ENCODE measurements around the gene MICU1. TPM values are rescaled to one million over a fixed set of nuclear protein-coding genes. Genes with fewer than 3 reads are reported as not detected.
A peak's percentile ranks its signal among the peaks of the same experiment; 100 is the strongest.

Gene MICU1
- total and polyA plus RNA-seq, 2 of the 13 experiments (the other 11 are each of a cell fraction or from before 2014, with no cell fraction given) = 32.5 to 56.1 TPM

- TF ChIP-seq SP2 (CRISPR knock-in tag; IDR thresholded peaks at IDR 0.05) = no peak
- TF ChIP-seq, protein P1, sequence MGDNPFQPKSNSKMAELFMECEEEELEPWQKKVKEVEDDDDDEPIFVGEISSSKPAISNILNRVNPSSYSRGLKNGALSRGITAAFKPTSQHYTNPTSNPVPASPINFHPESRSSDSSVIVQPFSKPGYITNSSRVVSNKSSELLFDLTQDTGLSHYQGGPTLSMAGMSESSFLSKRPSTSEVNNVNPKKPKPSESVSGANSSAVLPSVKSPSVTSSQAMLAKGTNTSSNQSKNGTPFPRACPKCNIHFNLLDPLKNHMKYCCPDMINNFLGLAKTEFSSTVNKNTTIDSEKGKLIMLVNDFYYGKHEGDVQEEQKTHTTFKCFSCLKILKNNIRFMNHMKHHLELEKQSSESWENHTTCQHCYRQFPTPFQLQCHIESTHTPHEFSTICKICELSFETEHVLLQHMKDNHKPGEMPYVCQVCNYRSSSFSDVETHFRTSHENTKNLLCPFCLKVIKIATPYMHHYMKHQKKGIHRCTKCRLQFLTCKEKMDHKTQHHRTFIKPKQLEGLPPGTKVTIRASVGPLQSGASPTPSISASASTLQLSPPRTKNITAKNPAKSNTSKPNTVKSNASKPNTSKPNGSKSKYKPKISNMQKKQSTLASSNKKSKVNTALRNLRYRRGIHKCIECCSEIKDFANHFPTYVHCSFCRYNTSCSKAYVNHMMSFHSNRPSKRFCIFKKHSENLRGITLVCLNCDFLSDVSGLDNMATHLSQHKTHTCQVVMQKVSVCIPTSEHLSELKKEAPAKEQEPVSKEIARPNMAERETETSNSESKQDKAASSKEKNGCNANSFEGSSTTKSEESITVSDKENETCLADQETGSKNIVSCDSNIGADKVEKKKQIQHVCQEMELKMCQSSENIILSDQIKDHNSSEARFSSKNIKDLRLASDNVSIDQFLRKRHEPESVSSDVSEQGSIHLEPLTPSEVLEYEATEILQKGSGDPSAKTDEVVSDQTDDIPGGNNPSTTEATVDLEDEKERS (CRISPR knock-in tag; IDR thresholded peaks at IDR 0.05) = peak; percentile 60; the same call in 1 of the 2 replicates
- TF ChIP-seq ZSCAN12 (CRISPR knock-in tag; IDR thresholded peaks at IDR 0.05) = no peak
- TF ChIP-seq CENPT (CRISPR knock-in tag; IDR thresholded peaks at IDR 0.05; ENCODE audit: low read depth) = no peak
- no peak for TF ChIP-seq YY1 (IDR thresholded peaks at IDR 0.05; ENCODE audit: insufficient read depth, insufficient replicate concordance, low read depth, low read length)
- TF ChIP-seq MLX (CRISPR knock-in tag; IDR thresholded peaks at IDR 0.05) = no peak
- no peak for TF ChIP-seq PAWR (CRISPR knock-in tag; IDR thresholded peaks at IDR 0.05; ENCODE audit: borderline replicate concordance)
- TF ChIP-seq ZNF350 (CRISPR knock-in tag; IDR thresholded peaks at IDR 0.05; ENCODE audit: borderline replicate concordance, low read depth) = peak; percentile 46; the same call in 1 of the 2 replicates
- no peak for TF ChIP-seq ZNF30 (CRISPR knock-in tag; IDR thresholded peaks at IDR 0.05)
- no peak for TF ChIP-seq ZBTB14 (CRISPR knock-in tag; IDR thresholded peaks at IDR 0.05)
- TF ChIP-seq MYNN (CRISPR knock-in tag; IDR thresholded peaks at IDR 0.05; ENCODE audit: low read depth) = no peak
- TF ChIP-seq ZNF143 (CRISPR knock-in tag; IDR thresholded peaks at IDR 0.05) = no peak
- TF ChIP-seq, protein P2, sequence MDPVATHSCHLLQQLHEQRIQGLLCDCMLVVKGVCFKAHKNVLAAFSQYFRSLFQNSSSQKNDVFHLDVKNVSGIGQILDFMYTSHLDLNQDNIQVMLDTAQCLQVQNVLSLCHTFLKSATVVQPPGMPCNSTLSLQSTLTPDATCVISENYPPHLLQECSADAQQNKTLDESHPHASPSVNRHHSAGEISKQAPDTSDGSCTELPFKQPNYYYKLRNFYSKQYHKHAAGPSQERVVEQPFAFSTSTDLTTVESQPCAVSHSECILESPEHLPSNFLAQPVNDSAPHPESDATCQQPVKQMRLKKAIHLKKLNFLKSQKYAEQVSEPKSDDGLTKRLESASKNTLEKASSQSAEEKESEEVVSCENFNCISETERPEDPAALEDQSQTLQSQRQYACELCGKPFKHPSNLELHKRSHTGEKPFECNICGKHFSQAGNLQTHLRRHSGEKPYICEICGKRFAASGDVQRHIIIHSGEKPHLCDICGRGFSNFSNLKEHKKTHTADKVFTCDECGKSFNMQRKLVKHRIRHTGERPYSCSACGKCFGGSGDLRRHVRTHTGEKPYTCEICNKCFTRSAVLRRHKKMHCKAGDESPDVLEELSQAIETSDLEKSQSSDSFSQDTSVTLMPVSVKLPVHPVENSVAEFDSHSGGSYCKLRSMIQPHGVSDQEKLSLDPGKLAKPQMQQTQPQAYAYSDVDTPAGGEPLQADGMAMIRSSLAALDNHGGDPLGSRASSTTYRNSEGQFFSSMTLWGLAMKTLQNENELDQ (CRISPR knock-in tag; IDR thresholded peaks at IDR 0.05; ENCODE audit: borderline replicate concordance) = no peak
- no peak for TF ChIP-seq SP5 (CRISPR knock-in tag; IDR thresholded peaks at IDR 0.05; ENCODE audit: borderline replicate concordance, low read depth)
- TF ChIP-seq NONO (IDR thresholded peaks at IDR 0.05) = no peak
- TF ChIP-seq NONO (CRISPR knock-in tag; conservative IDR thresholded peaks at IDR 0.05) = no peak
- no peak for TF ChIP-seq GABPA (IDR thresholded peaks at IDR 0.05; ENCODE audit: low read depth, low read length)
- 0 out of 2 replicates have a peak, but pooled peaks have one; percentile 10 for TF ChIP-seq GABPA (CRISPR knock-in tag; IDR thresholded peaks at IDR 0.05; ENCODE audit: low read depth)
- TF ChIP-seq FOXP1 (IDR thresholded peaks at IDR 0.05) = no peak
- TF ChIP-seq FOXP1 (CRISPR knock-in tag; IDR thresholded peaks at IDR 0.05) = no peak
- TF ChIP-seq ZNF503 (CRISPR knock-in tag; IDR thresholded peaks at IDR 0.05) = no peak
- no peak for TF ChIP-seq FLYWCH1 (CRISPR knock-in tag; IDR thresholded peaks at IDR 0.05)
- 0 out of 2 replicates have a peak, but pooled peaks have one; percentile 7 for TF ChIP-seq FOSL2 (CRISPR knock-in tag; IDR thresholded peaks at IDR 0.05)
Observed at GRCh38 chr10:72364239-72364777, 261.6 kb downstream of the MICU1 start (continued).

All from HepG2 (cell line).